Endothelial cell of umbilical vein (primary cell): ENCODE data around the gene TDRD3. TPM values are rescaled to one million over a fixed set of nuclear protein-coding genes. Genes with fewer than 3 reads are reported as not detected.

Experiments
- BruUV-seq: library from RNA; stranded (reverse); fragments of 400-500 nt; replicated peaks from 2 replicates; lab custom pipeline; 2021; lab: Mats Ljungman, UMichigan
- CTCF ChIA-PET: fragments of 300-600, 350-600 bp; sonication (Branson Sonifier 250); formaldehyde crosslinking; loops from one replicate; lab custom pipeline; 2021; ENCODE audit warnings: antibody characterized with exemption, inconsistent platforms; lab: Charles Lee
- POLR2A ChIA-PET: fragments of 300-600, 350-600 bp; sonication (Branson Sonifier 250); formaldehyde crosslinking; loops from one replicate; lab custom pipeline; 2021; ENCODE audit warnings: antibody characterized with exemption, inconsistent platforms; lab: Charles Lee
- DNase-seq: peaks from one replicate; pipeline ENCODE4 v3.0.0-alpha.2; 2011; ENCODE audit warnings: low read depth, low spot score
- FAIRE-seq: peaks from 2 replicates; lab custom pipeline; 2011; peaks lifted over from hg19 to GRCh38; lab: Jason Lieb, UNC
- H2AFZ ChIP-seq: 2 replicates; pipeline ENCODE4 v1.6.0; 2012; ENCODE audit warnings: low read depth, low read length, control low read depth, inconsistent platforms
- H3K27ac ChIP-seq: 2 replicates; pipeline ENCODE4 v1.5.1; 2011; ENCODE audit warnings: low read depth, mild to moderate bottlenecking, control low read depth, low read length, moderate library complexity; ENCODE audit not compliant: insufficient read depth
- H3K27me3 ChIP-seq, 2 experiments: 2 replicates each; pipeline versions ENCODE4 v1.6.0 to v1.6.1; 2011; ENCODE audit warnings: low read length in 2 of 2, mixed read lengths in 1 of 2; ENCODE audit not compliant: control insufficient read depth in 2 of 2, insufficient read depth in 2 of 2
- H3K36me3 ChIP-seq, 2 experiments: 2 replicates in 1 of 2; 3 replicates in 1 of 2; pipeline ENCODE4 v1.5.1; 2011; ENCODE audit warnings: low read length in 2 of 2, mild to moderate bottlenecking in 1 of 2, moderate library complexity in 1 of 2; ENCODE audit not compliant: control insufficient read depth in 2 of 2, insufficient read depth in 2 of 2; ENCODE audit errors: extremely low read depth in 1 of 2
- H3K4me1 ChIP-seq: 3 replicates; pipeline ENCODE4 v1.5.1; 2011; ENCODE audit warnings: mild to moderate bottlenecking, low read length; ENCODE audit not compliant: control insufficient read depth, insufficient read depth; ENCODE audit errors: extremely low read depth
- H3K4me2 ChIP-seq: 2 replicates; pipeline ENCODE4 v1.6.1; 2011; ENCODE audit warnings: low read length, control low read depth, mixed read lengths; ENCODE audit not compliant: insufficient read depth
- H3K4me3 ChIP-seq, 3 experiments: fragments of 200-600 bp in 1 of 3; sonication (generic), shearing (Covaris generic) in 1 of 3; replicated peaks in 1 of 3; 2 replicates each; pipeline ENCODE4 v1.5.1; 2011 to 2016; ENCODE audit warnings: control low read depth in 3 of 3, low read length in 3 of 3, mild to moderate bottlenecking in 2 of 3, inconsistent platforms in 1 of 3, low read depth in 1 of 3, moderate library complexity in 1 of 3; ENCODE audit not compliant: insufficient read depth in 1 of 3
- H3K79me2 ChIP-seq: 2 replicates; pipeline ENCODE4 v1.6.0; 2012; ENCODE audit warnings: low read length, inconsistent platforms; ENCODE audit not compliant: control insufficient read depth, insufficient read depth
- H3K9ac ChIP-seq: replicated peaks from 2 replicates; pipeline ENCODE3; 2011; ENCODE audit warnings: low read length, control low read depth; ENCODE audit not compliant: insufficient read depth; ENCODE audit errors: extremely low read depth
- H3K9me1 ChIP-seq: replicated peaks from 3 replicates; pipeline ENCODE4 v1.6.0; 2011; ENCODE audit warnings: mild to moderate bottlenecking, low read length; ENCODE audit not compliant: control insufficient read depth, insufficient read depth; ENCODE audit errors: extremely low read depth
- H3K9me3 ChIP-seq: replicated peaks from 2 replicates; pipeline ENCODE4 v1.5.1; 2012; ENCODE audit warnings: low read length, inconsistent platforms; ENCODE audit not compliant: control insufficient read depth, insufficient read depth
- H4K20me1 ChIP-seq: replicated peaks from 2 replicates; pipeline ENCODE3; 2011; ENCODE audit warnings: mild to moderate bottlenecking, low read length; ENCODE audit not compliant: control insufficient read depth, insufficient read depth; ENCODE audit errors: extremely low read depth
- CTCF ChIP-seq, 2 donors: IDR thresholded peaks; 1 replicate in 1 of 2; 2 replicates in 1 of 2; pipeline ENCODE4 v1.5.1; 2011; ENCODE audit warnings: low read length in 2 of 2, mild to moderate bottlenecking in 2 of 2, moderate library complexity in 2 of 2, control low read depth in 1 of 2, inconsistent platforms in 1 of 2, low read depth in 1 of 2; ENCODE audit not compliant: insufficient read depth in 1 of 2; ENCODE audit errors: extremely low read depth in 1 of 2
- EZH2 ChIP-seq: IDR thresholded peaks from 2 replicates; pipeline ENCODE4 v1.6.1; 2012; ENCODE audit warnings: borderline replicate concordance, low read depth, mild to moderate bottlenecking, moderate library complexity, low read length, inconsistent platforms; ENCODE audit not compliant: severe bottlenecking
- FOS ChIP-seq: IDR thresholded peaks from 2 replicates; pipeline ENCODE4 v1.6.1; 2011; ENCODE audit warnings: mild to moderate bottlenecking, low read length, moderate library complexity, borderline replicate concordance; ENCODE audit not compliant: insufficient read depth
- GATA2 ChIP-seq: IDR thresholded peaks from 2 replicates; pipeline ENCODE4 v1.7.0; 2011; ENCODE audit warnings: low read depth, mild to moderate bottlenecking, moderate library complexity, mixed read lengths, low read length; ENCODE audit not compliant: insufficient read length, insufficient read depth
- JUN ChIP-seq: IDR thresholded peaks from 2 replicates; pipeline ENCODE4 v1.6.1; 2011; ENCODE audit warnings: borderline replicate concordance, low read depth; ENCODE audit not compliant: insufficient read length, insufficient read depth
- MYC ChIP-seq: IDR thresholded peaks from one replicate; pipeline ENCODE4 v1.6.1; 2011; ENCODE audit warnings: mild to moderate bottlenecking, low read depth, low read length
- POLR2A ChIP-seq: IDR thresholded peaks from 2 replicates; pipeline ENCODE4 v1.6.1; 2012; ENCODE audit warnings: low read depth, mild to moderate bottlenecking, control low read depth, low read length
- POLR2AphosphoS5 ChIP-seq: IDR thresholded peaks from 2 replicates; pipeline ENCODE4 v1.6.1; 2012; ENCODE audit warnings: low read depth, mild to moderate bottlenecking, control low read depth, low read length, moderate library complexity; ENCODE audit not compliant: insufficient read depth
- dilution Hi-C: fragments of 300-500 bp; cut with MboI; formaldehyde crosslinking; loops from one replicate; pipeline ENCODE4 v1.15.0; 2019; ENCODE audit warnings: low sequenced_read_pairs; ENCODE audit not compliant: extremely low pct_ligation_motif_present
- intact Hi-C: fragments of 100-400 bp; cut with micrococcal nuclease; formaldehyde crosslinking; loops from one replicate; pipeline ENCODE4 v1.10.0; 2022
- polyA plus RNA-seq, 4 experiments: library from polyadenylated mRNA; depleted of rRNA in 3 of 4; stranded (reverse) in 3 of 4; unstranded in 1 of 4; fragments of >200 nt; gene quantifications; 2 replicates each; pipeline versions ENCODE4 v1.2.1 to v1.2.3, GENCODE V29; 2011 to 2012; ENCODE audit warnings: missing spikeins in 1 of 4
- total RNA-seq: library from RNA; stranded (reverse); gene quantifications from 2 replicates; pipeline ENCODE4 v1.2.3, GENCODE V29; 2021
- TF ChIP-seq, protein P1 (sequence below): IDR thresholded peaks from 2 replicates; pipeline ENCODE4 v1.6.1; 2011; ENCODE audit not compliant: insufficient read depth, insufficient read length

Gene TDRD3
- total and polyA plus RNA-seq, 2 donors (not counting 3 experiments of a cell fraction or from before 2014, with no cell fraction given) = 3.0 to 16.3 TPM

DNA sequence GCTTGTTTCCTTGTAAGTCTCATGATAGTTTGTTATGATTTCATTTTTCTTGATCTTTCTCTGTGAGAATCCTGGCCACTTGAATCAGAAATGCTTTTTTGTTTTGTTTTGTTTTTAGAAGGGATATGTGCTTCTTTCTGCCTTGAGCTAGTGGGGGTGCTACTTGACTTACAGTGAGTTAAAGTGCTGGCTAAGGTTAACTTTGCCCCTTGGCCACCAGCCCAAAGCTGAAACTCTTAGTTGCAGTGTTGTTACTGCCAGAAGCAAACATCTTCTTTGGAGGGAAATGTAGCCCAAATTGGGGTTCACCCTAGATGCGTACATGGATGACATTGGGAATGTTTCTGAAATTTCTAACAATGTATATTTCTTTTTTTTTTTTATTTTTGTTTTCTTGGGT, 57.4 kb downstream of the TDRD3 start:
- POLR2A ChIA-PET = no interaction called here
- intact Hi-C loops = no loop called here

GRCh38 chr13:60463787-60464186, 66.8 kb downstream of the TDRD3 start:
- no peak overlapping the region for H3K27ac ChIP-seq
- CTCF ChIA-PET = interaction anchor here (1.3 kb wide), 1 partner anchor 18 kb away, joined by 3 read pairs; no protein-coding TSS in a partner anchor

More for the DNA sequence above, 57.4 kb downstream of the TDRD3 start:
- no peak overlapping the region for H3K4me3 ChIP-seq
- no peaks in the 10 kb centered on the region for H3K27me3 ChIP-seq
- H2AFZ ChIP-seq = no peak overlapping the region
- no peak for TF ChIP-seq FOS
- TF ChIP-seq JUN = no peak
- no peaks in the 10 kb centered on the region for H4K20me1 ChIP-seq
- no peaks in the 10 kb centered on the region for H3K9me3 ChIP-seq
- DNase-seq = no peak
- CTCF ChIA-PET = interaction anchor here (1.3 to 2.2 kb wide), 3 partner anchors 19 to 164 kb away, joined by 4 to 9 read pairs (median 5); no protein-coding TSS in a partner anchor
- no peaks in the 10 kb centered on the region for H3K4me1 ChIP-seq
- no peak overlapping the region for H3K27ac ChIP-seq
- BruUV-seq = no TSS peak
- H3K9ac ChIP-seq = no peak overlapping the region
- H3K9me1 ChIP-seq = no peaks in the 10 kb centered on the region
- dilution Hi-C loops = no loop called here
- H3K36me3 ChIP-seq = no peaks in the 10 kb centered on the region
- H3K79me2 ChIP-seq = no peaks in the 10 kb centered on the region
- no peak for FAIRE-seq
- no peak overlapping the region for H3K4me2 ChIP-seq

More at GRCh38 chr13:60463787-60464186, 66.8 kb downstream of the TDRD3 start:
- FAIRE-seq (no peak), DNase-seq (no peak)
- intact Hi-C loops = no loop called here
- Histone ChIP-seq H3K4me1 (no peaks in the 10 kb centered on the region), H3K9ac (no peak overlapping the region), H3K9me3 (no peaks in the 10 kb centered on the region), H3K4me2 (no peak overlapping the region), H4K20me1 (no peaks in the 10 kb centered on the region), H3K36me3 (no peaks in the 10 kb centered on the region), H3K79me2 (no peaks in the 10 kb centered on the region), H2AFZ (no peak overlapping the region), H3K9me1 (no peaks in the 10 kb centered on the region), H3K27me3 (no peaks in the 10 kb centered on the region), H3K4me3 (no peak overlapping the region)
- TF ChIP-seq POLR2AphosphoS5 = no peak
- TF ChIP-seq GATA2 = no peak
- TF ChIP-seq EZH2 = no peak
- TF ChIP-seq MYC = no peak
- no peak for TF ChIP-seq CTCF (IDR thresholded peaks at IDR 0.05; ENCODE audit: extremely low read depth in 1 of 2, insufficient read depth in 1 of 2, low read depth in 1 of 2, low read length in 2 of 2)
- no peak for TF ChIP-seq JUN
- no peak for TF ChIP-seq POLR2A
- TF ChIP-seq, protein P1, sequence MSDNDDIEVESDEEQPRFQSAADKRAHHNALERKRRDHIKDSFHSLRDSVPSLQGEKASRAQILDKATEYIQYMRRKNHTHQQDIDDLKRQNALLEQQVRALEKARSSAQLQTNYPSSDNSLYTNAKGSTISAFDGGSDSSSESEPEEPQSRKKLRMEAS = no peak
- TF ChIP-seq FOS = no peak
- POLR2A ChIA-PET = no interaction called here
- dilution Hi-C loops = no loop called here
- no TSS peak for BruUV-seq
